ENCODE measurements around the gene ADAMTS16.

GRCh38 chr5:5332287-5332686 lies 192.2 kb downstream of the ADAMTS16 start:
- no peak for TF ChIP-seq CTCF (IDR thresholded peaks at IDR 0.05)
- TF ChIP-seq POLR2A (IDR thresholded peaks at IDR 0.05) = no peak
- TF ChIP-seq POLR2AphosphoS5 (IDR thresholded peaks at IDR 0.05) = no peak
